GM10266 (cell line): ENCODE results near the gene KCNG2.

Experiments
- DNase-seq: peaks from one replicate; pipeline ENCODE4 v3.0.0; 2012; ENCODE audit errors: extremely low spot score
- CTCF ChIP-seq: IDR thresholded peaks from 2 replicates; pipeline ENCODE4 v1.5.1; 2012; ENCODE audit warnings: mild to moderate bottlenecking, low read depth; ENCODE audit not compliant: control insufficient read depth, insufficient read depth; ENCODE audit errors: missing control alignments

KCNG2 gene

GRCh38 chr18:79889569-79889968 lies 91.8 kb downstream of the KCNG2 start:
- no peak for DNase-seq
- TF ChIP-seq CTCF = no peak

- TF ChIP-seq CTCF = no peak
- DNase-seq = no peak
These were observed 92.9 kb downstream of the KCNG2 start for GRCh38 chr18:79890674-79891073.

- no peak for DNase-seq
- no peak for TF ChIP-seq CTCF
These were observed 99.0 kb downstream of the KCNG2 start for GRCh38 chr18:79896738-79897137.

GRCh38 chr18:79897940-79898625 lies 100.3 kb downstream of the KCNG2 start:
- no peak for DNase-seq
- no peak for TF ChIP-seq CTCF

- no peak for DNase-seq
- no peak for TF ChIP-seq CTCF
These were observed 101.3 kb downstream of the KCNG2 start for GRCh38 chr18:79898952-79899608.

- no peak for TF ChIP-seq CTCF
- DNase-seq = no peak
These were observed 102.1 kb downstream of the KCNG2 start for GRCh38 chr18:79899609-79900445.
